HEK293T (cell line): ENCODE measurements around the gene KRTAP2-4.
"Not testable (repeated sequence)": the region's sequence is repeated elsewhere in the genome, so short reads cannot be mapped to it uniquely, and the experiment has no call there.

Experiments used
- BHLHE40 ChIP-seq: fragments of 450-650 bp; IDR thresholded peaks from 2 replicates; pipeline ENCODE4 v1.6.1; 2016; ENCODE audit warnings: mild to moderate bottlenecking, moderate library complexity, borderline replicate concordance
- CTBP1 ChIP-seq: fragments of 450-650 bp; IDR thresholded peaks from 2 replicates; pipeline ENCODE4 v1.6.1; 2016; ENCODE audit warnings: borderline replicate concordance
- ELF4 ChIP-seq: fragments of 450-650 bp; IDR thresholded peaks from 2 replicates; pipeline ENCODE4 v1.6.1; 2017; ENCODE audit warnings: antibody characterized with exemption
- FOXK2 ChIP-seq: fragments of 450-650 bp; IDR thresholded peaks from 2 replicates; pipeline ENCODE4 v1.6.1; 2016; ENCODE audit warnings: mild to moderate bottlenecking
- HDGF ChIP-seq: fragments of 450-650 bp; IDR thresholded peaks from 2 replicates; pipeline ENCODE4 v1.6.1; 2017; ENCODE audit warnings: antibody characterized with exemption, borderline replicate concordance
- L3MBTL2 ChIP-seq: fragments of 450-650 bp; conservative IDR thresholded peaks from 2 replicates; pipeline ENCODE4 v1.6.1; 2016; ENCODE audit warnings: mild to moderate bottlenecking
- LEF1 ChIP-seq: fragments of 450-650 bp; IDR thresholded peaks from 2 replicates; pipeline ENCODE4 v1.6.1; 2017; ENCODE audit warnings: mild to moderate bottlenecking, borderline replicate concordance
- PKNOX1 ChIP-seq: fragments of 450-650 bp; IDR thresholded peaks from 2 replicates; pipeline ENCODE4 v1.6.1; 2016
- SP1 ChIP-seq: fragments of 450-650 bp; IDR thresholded peaks from 2 replicates; pipeline ENCODE4 v1.6.1; 2017
- SUZ12 ChIP-seq: fragments of 450-650 bp; IDR thresholded peaks from 2 replicates; pipeline ENCODE4 v1.6.1; 2016; ENCODE audit warnings: mild to moderate bottlenecking
- ZNF384 ChIP-seq: fragments of 450-650 bp; IDR thresholded peaks from 2 replicates; pipeline ENCODE4 v1.6.1; 2016

- TF ChIP-seq ZNF384, LEF1, CTBP1, ELF4, BHLHE40, L3MBTL2, SUZ12, HDGF, FOXK2, SP1, PKNOX1: not testable (repeated sequence)
Observed at GRCh38 chr17:41084100-41084856, 18.6 kb upstream of the KRTAP2-4 start, which contains the start of gene KRTAP4-7.
